Cardiac septum (tissue), 1 donor: Measurements from ENCODE around the gene TPGS1. TPM values are rescaled to one million over a fixed set of nuclear protein-coding genes. Genes with fewer than 3 reads are reported as not detected.

Experiments
- DNase-seq: peaks from one replicate; pipeline ENCODE4 v3.0.0-alpha.2; 2020; ENCODE audit warnings: low spot score
- intact Hi-C: fragments of 100-400 bp; cut with DNase I; formaldehyde crosslinking; loops from one replicate; pipeline ENCODE4 v1.14.0; 2022
- total RNA-seq: library from RNA; stranded (reverse); fragmentation: NEBNext Ultra II Directional; extraction: Animal tissue kit (Norgen Biotek cat#: 25700); gene quantifications from one replicate; pipeline ENCODE4 v1.2.1, GENCODE V29; 2021
- donor health status: DM: no; HTN: no; CAD: no.

Gene TPGS1
- total RNA-seq, 1 donor from 2014 or later, result 11.2 TPM

GRCh38 chr19:493391-494170, 13.7 kb upstream of the TPGS1 start:
- intact Hi-C loops, result no loop called here
- DNase-seq, result no peak

GRCh38 chr19:494171-495080, 12.9 kb upstream of the TPGS1 start:
- DNase-seq, result no peak
- intact Hi-C loops, result no loop called here

GRCh38 chr19:495081-495401, 12.3 kb upstream of the TPGS1 start:
- intact Hi-C loops, result no loop called here
- DNase-seq, result no peak

GRCh38 chr19:495402-496111, 11.7 kb upstream of the TPGS1 start:
- intact Hi-C loops, result no loop called here
- DNase-seq, result no peak

- intact Hi-C loops, result no loop called here
- no peak for DNase-seq
Observed at GRCh38 chr19:496112-496665, 11.1 kb upstream of the TPGS1 start, which contains the start of gene MADCAM1. Gene MADCAM1 (plus strand): TSS chr19:496486. CDS start chr19:496500, 14 bp downstream.

DNA sequence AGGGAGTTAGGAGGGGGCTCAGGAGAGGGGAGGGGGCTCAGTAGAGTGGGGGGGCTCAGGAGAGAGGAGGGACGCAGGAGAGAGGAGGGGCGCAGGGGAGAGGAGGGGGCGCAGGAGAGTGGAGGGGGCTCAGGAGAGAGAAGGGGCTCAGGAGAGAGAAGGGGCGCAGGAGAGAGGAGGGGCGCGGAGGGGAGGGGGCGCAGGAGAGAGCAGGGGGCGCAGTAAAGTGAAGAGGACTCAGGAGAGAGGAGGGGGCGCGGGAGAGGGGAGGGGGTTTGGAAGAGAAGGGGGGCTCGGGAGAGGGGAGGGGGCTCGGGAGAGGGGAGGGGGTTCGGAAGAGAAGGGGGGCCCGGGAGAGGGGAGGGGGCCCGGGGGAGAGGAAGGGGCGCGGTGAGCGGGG, 10.3 kb upstream of the TPGS1 start:
- no peak for DNase-seq
- intact Hi-C loops, result no loop called here

DNA sequence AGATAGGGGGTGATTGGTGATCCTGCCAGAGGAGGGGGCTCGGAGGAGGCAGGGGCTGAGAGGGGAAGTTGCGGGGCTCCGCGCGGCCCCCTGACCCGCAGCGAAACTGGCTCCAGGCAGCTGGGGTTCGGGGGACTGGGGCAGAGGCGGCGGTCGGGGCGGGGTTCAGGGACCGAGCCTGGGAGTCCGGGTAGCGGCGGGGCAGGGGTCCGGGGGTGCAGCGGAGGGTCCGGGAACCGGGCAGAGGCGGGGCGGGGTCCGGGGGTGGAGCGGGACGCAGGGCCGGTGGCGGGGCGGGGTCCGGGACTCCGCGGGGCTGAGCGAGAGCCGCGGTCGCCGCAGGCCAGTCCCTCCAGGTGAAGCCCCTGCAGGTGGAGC, 9.8 kb upstream of the TPGS1 start:
- intact Hi-C loops, result no loop called here
- DNase-seq, result no peak

DNA sequence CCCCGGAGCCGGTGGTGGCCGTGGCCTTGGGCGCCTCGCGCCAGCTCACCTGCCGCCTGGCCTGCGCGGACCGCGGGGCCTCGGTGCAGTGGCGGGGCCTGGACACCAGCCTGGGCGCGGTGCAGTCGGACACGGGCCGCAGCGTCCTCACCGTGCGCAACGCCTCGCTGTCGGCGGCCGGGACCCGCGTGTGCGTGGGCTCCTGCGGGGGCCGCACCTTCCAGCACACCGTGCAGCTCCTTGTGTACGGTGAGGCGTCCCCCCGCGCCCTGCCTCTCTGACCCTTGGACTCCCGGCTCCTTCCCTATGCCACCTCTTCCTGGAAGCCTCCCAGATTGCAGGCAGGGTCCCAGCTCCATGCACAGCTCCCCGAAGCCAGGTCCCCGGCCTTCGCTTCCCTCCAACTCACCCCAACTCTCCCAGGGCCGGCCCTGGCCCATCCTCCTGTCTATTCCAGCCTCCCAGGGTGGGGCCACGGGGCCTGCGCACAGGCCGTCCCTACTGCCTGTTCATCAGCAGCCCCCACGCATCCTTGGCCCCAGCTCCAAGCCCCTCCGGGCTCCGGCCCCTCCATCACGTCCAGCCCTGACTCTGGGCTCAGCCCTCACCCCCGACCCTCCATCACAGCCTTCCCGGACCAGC, 9.3 kb upstream of the TPGS1 start:
- intact Hi-C loops, result no loop called here
- DNase-seq, result no peak

- intact Hi-C loops, result no loop called here
- no peak for DNase-seq
Observed at GRCh38 chr19:498511-498891, 8.8 kb upstream of the TPGS1 start.

DNA sequence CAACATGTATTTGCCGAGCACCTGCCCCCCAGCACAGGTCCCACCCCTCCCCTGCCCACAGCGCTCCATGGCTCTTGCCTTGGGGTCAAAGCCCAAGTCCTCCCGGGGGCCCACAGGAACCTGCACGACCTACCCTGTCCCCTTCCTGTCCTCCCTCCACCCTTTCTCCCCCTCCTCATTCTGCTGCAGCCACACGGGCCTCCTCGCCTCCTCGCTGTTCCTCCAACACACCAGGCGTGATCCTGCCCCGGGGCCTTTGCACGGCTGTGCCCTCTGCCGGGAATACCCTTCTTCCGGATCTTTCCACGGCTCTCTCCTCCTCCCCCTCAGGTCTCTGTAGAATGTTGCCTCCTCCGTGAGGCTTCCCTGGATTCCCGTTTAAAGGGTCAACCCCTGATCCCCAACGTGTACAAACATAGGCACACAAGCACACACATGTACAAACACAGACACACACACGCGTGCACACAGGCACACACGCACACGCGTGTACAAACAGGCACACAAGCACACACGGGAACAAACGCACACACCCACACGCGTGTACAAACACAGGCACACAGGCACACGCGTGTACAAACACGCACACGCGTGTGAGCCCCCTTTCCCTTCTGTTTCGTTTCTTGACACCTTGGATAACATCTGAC, 8.2 kb upstream of the TPGS1 start:
- DNase-seq, result no peak

GRCh38 chr19:501646-502045, 5.7 kb upstream of the TPGS1 start:
- intact Hi-C loops, result no loop called here
- no peak for DNase-seq

More for the DNA sequence above, 8.2 kb upstream of the TPGS1 start:
- intact Hi-C loops, result no loop called here

DNA sequence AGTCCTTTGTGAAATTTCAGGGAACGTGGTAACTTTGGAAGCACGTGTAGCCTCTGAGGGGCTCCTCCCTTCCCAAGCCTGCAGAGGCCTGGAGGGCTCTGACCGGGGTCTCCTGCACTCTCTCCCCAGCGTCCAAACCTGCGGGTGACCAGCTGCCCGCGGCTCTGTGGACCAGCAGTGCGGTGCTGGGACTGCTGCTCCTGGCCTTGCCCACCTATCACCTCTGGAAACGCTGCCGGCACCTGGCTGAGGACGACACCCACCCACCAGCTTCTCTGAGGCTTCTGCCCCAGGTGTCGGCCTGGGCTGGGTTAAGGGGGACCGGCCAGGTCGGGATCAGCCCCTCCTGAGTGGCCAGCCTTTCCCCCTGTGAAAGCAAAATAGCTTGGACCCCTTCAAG, 2.7 kb upstream of the TPGS1 start:
- no peak for DNase-seq
- intact Hi-C loops, result no loop called here

GRCh38 chr19:506404-507285, 652 bp upstream of the TPGS1 start:
- intact Hi-C loops, result loop anchor here (1.0 to 2.0 kb wide), 2 partner anchors 17 to 290 kb away; partner anchors contain the start of gene PTBP1
- peak; percentile 99 for DNase-seq

DNA sequence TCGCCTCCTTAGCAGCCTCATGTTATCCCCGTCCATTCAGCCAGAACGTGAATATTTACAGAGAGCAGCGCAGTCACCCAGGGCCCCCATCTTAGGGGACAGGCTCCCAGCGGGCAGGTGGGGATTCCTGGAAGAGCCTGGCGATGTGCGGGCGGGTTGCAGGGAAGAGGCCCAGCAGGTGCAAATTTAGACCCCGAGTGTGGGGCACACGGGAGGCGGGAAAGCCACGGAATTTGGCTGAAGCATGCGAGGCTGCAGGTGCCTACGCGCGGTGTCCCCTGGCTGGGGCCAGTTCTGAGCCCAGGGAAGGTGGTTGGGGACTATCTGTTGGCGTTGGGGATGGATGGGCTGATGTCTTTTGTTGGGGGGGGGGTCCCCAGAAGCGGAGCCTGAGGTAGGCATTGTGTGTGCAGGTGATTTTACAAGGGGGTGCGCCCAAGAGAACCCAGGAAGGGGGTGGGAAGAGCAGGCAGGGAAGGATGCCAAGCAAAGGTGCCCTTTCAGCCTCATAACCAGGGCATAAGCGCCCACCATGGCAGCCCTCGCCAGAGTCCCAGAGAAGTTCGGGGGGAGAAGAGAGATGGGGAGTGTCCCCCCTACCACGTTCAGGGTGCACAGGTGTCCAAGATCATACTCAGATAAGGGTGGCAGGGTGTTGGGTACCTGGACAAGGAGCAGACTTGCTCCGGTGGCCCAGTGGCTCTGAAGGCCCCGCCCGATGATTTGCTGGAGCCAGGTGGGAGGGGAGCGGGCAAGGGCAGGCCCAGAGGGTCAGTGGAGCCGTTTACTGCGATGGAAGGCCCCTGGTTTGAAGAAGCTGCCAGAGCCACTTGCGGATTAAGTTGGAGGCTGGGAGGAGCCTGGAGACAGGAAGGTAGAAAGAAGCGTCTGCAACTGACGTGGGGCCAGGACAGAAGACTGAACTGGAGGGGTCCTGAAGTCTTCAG, 1.2 kb downstream of the TPGS1 start:
- no peak for DNase-seq
- intact Hi-C loops, result no loop called here

DNA sequence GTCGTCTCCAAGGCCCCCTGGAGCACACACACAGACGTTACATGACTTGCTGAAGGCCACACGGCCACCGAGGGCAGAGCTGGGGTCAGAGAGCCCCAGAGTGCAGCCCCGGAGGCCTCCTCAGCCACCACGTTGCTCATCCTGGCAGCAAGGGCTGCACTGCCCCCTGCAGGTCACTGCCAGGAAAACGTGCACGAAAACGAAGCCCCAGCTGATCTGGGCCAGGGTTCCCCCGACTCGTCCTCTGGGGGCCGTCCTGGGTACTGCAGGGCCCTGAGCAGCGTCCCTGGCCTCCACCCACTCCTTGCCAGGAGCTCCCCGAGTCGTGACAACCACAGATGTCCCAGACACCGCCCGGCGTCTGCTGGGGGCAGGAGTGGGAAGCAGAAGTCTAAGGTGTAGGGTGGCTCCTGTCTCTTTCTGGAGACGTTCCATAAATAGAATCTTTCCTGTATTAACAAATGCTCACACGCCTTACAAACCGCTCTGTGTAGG, 3.4 kb downstream of the TPGS1 start:
- DNase-seq, result peak; percentile 90
- intact Hi-C loops, result no loop called here

GRCh38 chr19:511101-511851, 4.0 kb downstream of the TPGS1 start:
- no peak for DNase-seq
- intact Hi-C loops, result no loop called here
